NB4 (cell line): ENCODE data around the gene PADI2.

Experiments used
- DNase-seq: peaks from one replicate; pipeline ENCODE4 v3.0.0; 2010; ENCODE audit warnings: low read depth
- H3K4me3 ChIP-seq: one replicate; pipeline ENCODE4 v1.5.1; 2011; ENCODE audit warnings: mild to moderate bottlenecking, low read depth, low read length, moderate library complexity
- CTCF ChIP-seq: IDR thresholded peaks from one replicate; pipeline ENCODE4 v1.5.1; 2012; ENCODE audit warnings: low read depth, low read length
- MAX ChIP-seq: IDR thresholded peaks from 2 replicates; pipeline ENCODE4 v1.6.1; 2011; ENCODE audit warnings: low read depth, low read length
- MYC ChIP-seq: IDR thresholded peaks from 2 replicates; pipeline ENCODE4 v1.6.1; 2011; ENCODE audit warnings: low read depth, low read length
- POLR2A ChIP-seq: IDR thresholded peaks from 2 replicates; pipeline ENCODE4 v1.6.1; 2011; ENCODE audit warnings: mild to moderate bottlenecking; ENCODE audit not compliant: insufficient read length; ENCODE audit errors: extremely low read depth

PADI2 gene

GRCh38 chr1:17094664-17095063 lies 24.6 kb downstream of the PADI2 start:
- no peak overlapping the region for H3K4me3 ChIP-seq
- TF ChIP-seq POLR2A (no peak), MAX (no peak), CTCF (no peak), MYC (no peak)
- DNase-seq = no peak

- TF ChIP-seq POLR2A = no peak
- TF ChIP-seq MAX = no peak
- TF ChIP-seq MYC = no peak
- TF ChIP-seq CTCF = no peak
- no peak overlapping the region for H3K4me3 ChIP-seq
- DNase-seq = no peak
Measured at GRCh38 chr1:17093822-17094393, 25.3 kb downstream of the PADI2 start.

- no peak for DNase-seq
- H3K4me3 ChIP-seq = no peak overlapping the region
- TF ChIP-seq POLR2A (no peak), MYC (no peak), CTCF (no peak), MAX (no peak)
Measured at GRCh38 chr1:17091252-17091651, 28.0 kb downstream of the PADI2 start.

DNA sequence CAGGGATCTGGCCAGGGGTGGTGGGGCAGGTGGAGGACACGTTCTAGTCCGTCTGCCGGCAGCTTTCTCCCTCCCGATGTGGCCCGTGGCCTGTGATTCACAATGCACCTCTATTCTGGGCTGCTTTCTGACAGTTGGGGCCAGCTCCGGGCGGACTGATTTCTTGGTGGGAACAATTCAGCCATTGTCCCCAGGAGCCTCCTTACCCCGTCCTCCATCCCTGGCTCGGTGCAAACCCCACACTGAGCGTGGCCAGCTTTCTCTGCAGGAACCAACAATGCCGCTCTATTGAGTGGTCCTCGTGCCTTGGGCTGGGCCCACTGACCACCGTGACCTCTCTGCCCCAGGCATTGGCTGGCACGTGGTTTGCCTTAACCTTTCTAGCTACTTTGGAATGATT lies 29.7 kb downstream of the PADI2 start:
- DNase-seq = no peak
- no peak for TF ChIP-seq MYC
- TF ChIP-seq MAX = no peak
- no peak for TF ChIP-seq CTCF
- no peak for TF ChIP-seq POLR2A
- H3K4me3 ChIP-seq = no peak overlapping the region

- DNase-seq = peak; percentile 25
- TF ChIP-seq POLR2A = no peak
- no peak for TF ChIP-seq MAX
- TF ChIP-seq MYC = no peak
- H3K4me3 ChIP-seq = no peak overlapping the region
Measured at GRCh38 chr1:17086751-17087150, 32.5 kb downstream of the PADI2 start.

DNA sequence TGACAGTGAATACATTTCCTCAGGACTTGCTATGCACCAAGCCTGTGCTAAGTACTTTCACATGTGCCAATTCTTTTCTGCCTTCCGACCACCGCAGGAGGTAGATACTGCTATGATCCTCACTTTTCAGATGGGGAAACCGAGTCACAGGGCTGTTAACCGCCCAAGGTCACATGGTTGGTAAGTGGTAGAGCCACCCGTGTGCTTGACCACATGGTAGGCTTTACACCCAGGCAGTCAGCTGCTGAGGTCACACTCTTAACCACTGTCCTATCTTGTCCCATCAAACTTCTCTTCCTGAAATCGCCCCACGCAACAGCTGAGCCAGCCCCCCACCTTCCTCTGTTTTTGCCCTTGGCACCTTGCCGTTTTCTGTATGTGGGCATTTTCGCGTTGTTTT lies 34.5 kb downstream of the PADI2 start:
- peak; percentile 94 for TF ChIP-seq MAX
- no peak for TF ChIP-seq POLR2A
- TF ChIP-seq CTCF = no peak
- TF ChIP-seq MYC = peak; percentile 87
- no peak overlapping the region for H3K4me3 ChIP-seq
- peak; percentile 31 for DNase-seq
